Kidney capillary endothelial cell (primary cell): ENCODE results near the gene THSD4.

ENCODE experiments used
- DNase-seq: peaks from one replicate; pipeline ENCODE4 v3.0.0-alpha.2; 2018; ENCODE audit warnings: low spot score

THSD4 gene

GRCh38 chr15:71784719-71785118, 669.4 kb downstream of the THSD4 start:
- DNase-seq = no peak

GRCh38 chr15:71785996-71786395, 670.7 kb downstream of the THSD4 start:
- no peak for DNase-seq

GRCh38 chr15:71786673-71787072, 671.4 kb downstream of the THSD4 start:
- no peak for DNase-seq

GRCh38 chr15:71788646-71789579, 673.6 kb downstream of the THSD4 start:
- DNase-seq = no peak

GRCh38 chr15:71789616-71790015, 674.3 kb downstream of the THSD4 start:
- DNase-seq = no peak

- no peak for DNase-seq
Observed at GRCh38 chr15:71790081-71790480, 674.8 kb downstream of the THSD4 start.

GRCh38 chr15:71791975-71792374, 676.7 kb downstream of the THSD4 start:
- no peak for DNase-seq

GRCh38 chr15:71792521-71792920, 677.2 kb downstream of the THSD4 start:
- no peak for DNase-seq

- no peak for DNase-seq
Observed at GRCh38 chr15:71798641-71799040, 683.4 kb downstream of the THSD4 start.

GRCh38 chr15:71800190-71800589, 684.9 kb downstream of the THSD4 start:
- DNase-seq = no peak

GRCh38 chr15:71800835-71801745, 685.8 kb downstream of the THSD4 start:
- peak; percentile 76 for DNase-seq

- no peak for DNase-seq
Observed at GRCh38 chr15:71801935-71802655, 686.8 kb downstream of the THSD4 start.

- DNase-seq = no peak
Observed at GRCh38 chr15:71802770-71803169, 687.5 kb downstream of the THSD4 start.

- DNase-seq = no peak
Observed at GRCh38 chr15:71804226-71804625, 689.0 kb downstream of the THSD4 start.

GRCh38 chr15:71804695-71805470, 689.6 kb downstream of the THSD4 start:
- no peak for DNase-seq

- DNase-seq = no peak
Observed at GRCh38 chr15:71806452-71806931, 691.2 kb downstream of the THSD4 start.

GRCh38 chr15:71807125-71807629, 691.9 kb downstream of the THSD4 start:
- no peak for DNase-seq

- no peak for DNase-seq
Observed at GRCh38 chr15:71807691-71808091, 692.4 kb downstream of the THSD4 start.

GRCh38 chr15:71808311-71809020, 693.2 kb downstream of the THSD4 start:
- DNase-seq = no peak

- DNase-seq = no peak
Observed at GRCh38 chr15:71809346-71809745, 694.1 kb downstream of the THSD4 start.
